ENCODE measurements around the gene MRPL28. TPM values are rescaled to one million over a fixed set of nuclear protein-coding genes. Genes with fewer than 3 reads are reported as not detected.

Gene MRPL28
- total and polyA plus RNA-seq, 2 donors (not counting 1 experiment from before 2014, with no cell fraction given) = 65.2 to 86.5 TPM

- no peak for DNase-seq (ENCODE audit: low read depth in 2 of 2)
- H2AFZ ChIP-seq (ENCODE audit: low read length) = no peak overlapping the region
- no peaks in the 10 kb centered on the region for H3K9me3 ChIP-seq (ENCODE audit: control insufficient read depth, insufficient read depth, low read depth, low read length)
- H3K27me3 ChIP-seq (ENCODE audit: control insufficient read depth, insufficient read depth, low read length) = no peaks in the 10 kb centered on the region
- H3K79me2 ChIP-seq (ENCODE audit: control insufficient read depth, insufficient read depth, low read length) = peaks cover 9% of the 10 kb centered on the region
- no peak overlapping the region for H3K27ac ChIP-seq (ENCODE audit: insufficient read depth, low read length)
- no peaks in the 10 kb centered on the region for H4K20me1 ChIP-seq (ENCODE audit: control insufficient read depth, extremely low read depth, insufficient read depth, low read length)
- H3K9ac ChIP-seq (ENCODE audit: insufficient read depth, low read length) = no peak overlapping the region
- TF ChIP-seq EZH2 (IDR thresholded peaks at IDR 0.05; ENCODE audit: low read length, missing control alignments) = no peak
- TF ChIP-seq, protein P1, sequence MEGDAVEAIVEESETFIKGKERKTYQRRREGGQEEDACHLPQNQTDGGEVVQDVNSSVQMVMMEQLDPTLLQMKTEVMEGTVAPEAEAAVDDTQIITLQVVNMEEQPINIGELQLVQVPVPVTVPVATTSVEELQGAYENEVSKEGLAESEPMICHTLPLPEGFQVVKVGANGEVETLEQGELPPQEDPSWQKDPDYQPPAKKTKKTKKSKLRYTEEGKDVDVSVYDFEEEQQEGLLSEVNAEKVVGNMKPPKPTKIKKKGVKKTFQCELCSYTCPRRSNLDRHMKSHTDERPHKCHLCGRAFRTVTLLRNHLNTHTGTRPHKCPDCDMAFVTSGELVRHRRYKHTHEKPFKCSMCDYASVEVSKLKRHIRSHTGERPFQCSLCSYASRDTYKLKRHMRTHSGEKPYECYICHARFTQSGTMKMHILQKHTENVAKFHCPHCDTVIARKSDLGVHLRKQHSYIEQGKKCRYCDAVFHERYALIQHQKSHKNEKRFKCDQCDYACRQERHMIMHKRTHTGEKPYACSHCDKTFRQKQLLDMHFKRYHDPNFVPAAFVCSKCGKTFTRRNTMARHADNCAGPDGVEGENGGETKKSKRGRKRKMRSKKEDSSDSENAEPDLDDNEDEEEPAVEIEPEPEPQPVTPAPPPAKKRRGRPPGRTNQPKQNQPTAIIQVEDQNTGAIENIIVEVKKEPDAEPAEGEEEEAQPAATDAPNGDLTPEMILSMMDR (conservative IDR thresholded peaks at IDR 0.05 in 1 of 2, IDR thresholded peaks at IDR 0.05 in 1 of 2; ENCODE audit: low read depth in 1 of 2, low read length in 2 of 2) = no peak
- H3K36me3 ChIP-seq (ENCODE audit: control insufficient read depth, insufficient read depth, low read length) = peaks cover 2% of the 10 kb centered on the region
- H3K4me1 ChIP-seq (ENCODE audit: control insufficient read depth, extremely low read depth, insufficient read depth, low read length) = no peaks in the 10 kb centered on the region
- no peak overlapping the region for H3K4me3 ChIP-seq (replicated peaks in 1 of 4; ENCODE audit: control extremely low read depth in 1 of 4, insufficient read depth in 1 of 4, low read depth in 3 of 4, low read length in 4 of 4)
- H3K4me2 ChIP-seq (ENCODE audit: extremely low read depth, insufficient read depth, low read length) = no peak overlapping the region
Observed at GRCh38 chr16:354971-355461, 15.3 kb downstream of the MRPL28 start.

DNA sequence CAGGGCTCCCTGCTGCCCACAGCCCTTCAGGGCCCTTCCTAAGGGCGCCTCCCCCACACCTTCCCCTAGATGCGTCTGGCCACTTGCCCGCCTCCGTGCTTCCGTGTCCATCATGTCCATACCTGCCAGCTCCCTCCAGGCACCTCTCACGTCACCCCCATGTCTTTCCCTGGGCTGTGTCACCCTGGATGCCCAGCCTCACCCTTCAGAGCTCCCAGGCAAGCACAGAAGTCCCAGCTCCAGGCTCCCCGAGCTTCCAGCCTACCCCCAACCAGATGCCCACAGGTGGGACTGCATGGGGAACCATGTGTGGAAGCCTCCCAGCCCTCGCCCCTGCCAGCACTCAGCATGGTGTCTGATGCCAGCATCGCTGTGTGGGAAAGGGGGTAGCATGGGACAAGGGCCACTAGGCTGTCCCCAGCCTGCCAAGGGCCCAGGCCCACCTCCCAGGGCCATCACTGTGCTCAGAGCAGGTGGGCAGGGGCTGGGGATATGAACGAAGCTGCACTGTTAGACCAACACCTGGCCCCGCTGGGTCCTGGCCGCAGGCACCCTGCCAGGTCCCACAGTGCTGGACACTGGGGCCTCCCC lies 16.0 kb downstream of the MRPL28 start:
- no peaks in the 10 kb centered on the region for H3K9me3 ChIP-seq (ENCODE audit: control insufficient read depth, insufficient read depth, low read depth, low read length)
- no peak for TF ChIP-seq EZH2 (IDR thresholded peaks at IDR 0.05; ENCODE audit: low read length, missing control alignments)
- TF ChIP-seq, protein P1 (conservative IDR thresholded peaks at IDR 0.05 in 1 of 2, IDR thresholded peaks at IDR 0.05 in 1 of 2; ENCODE audit: low read depth in 1 of 2, low read length in 2 of 2) = no peak
- H3K4me3 ChIP-seq (replicated peaks in 1 of 4; ENCODE audit: control extremely low read depth in 1 of 4, insufficient read depth in 1 of 4, low read depth in 3 of 4, low read length in 4 of 4) = no peak overlapping the region
- no peaks in the 10 kb centered on the region for H3K27me3 ChIP-seq (ENCODE audit: control insufficient read depth, insufficient read depth, low read length)
- peaks cover under 1% of the 10 kb centered on the region for H3K4me1 ChIP-seq (ENCODE audit: control insufficient read depth, extremely low read depth, insufficient read depth, low read length)
- no peak for DNase-seq (ENCODE audit: low read depth in 2 of 2)
- H4K20me1 ChIP-seq (ENCODE audit: control insufficient read depth, extremely low read depth, insufficient read depth, low read length) = no peaks in the 10 kb centered on the region
- peaks cover 13% of the 10 kb centered on the region for H3K79me2 ChIP-seq (ENCODE audit: control insufficient read depth, insufficient read depth, low read length)
- no peak overlapping the region for H3K4me2 ChIP-seq (ENCODE audit: extremely low read depth, insufficient read depth, low read length)
- no peak overlapping the region for H2AFZ ChIP-seq (ENCODE audit: low read length)
- H3K27ac ChIP-seq (ENCODE audit: insufficient read depth, low read length) = no peak overlapping the region
- peaks cover 2% of the 10 kb centered on the region for H3K36me3 ChIP-seq (ENCODE audit: control insufficient read depth, insufficient read depth, low read length)
- H3K9ac ChIP-seq (ENCODE audit: insufficient read depth, low read length) = no peak overlapping the region

DNA sequence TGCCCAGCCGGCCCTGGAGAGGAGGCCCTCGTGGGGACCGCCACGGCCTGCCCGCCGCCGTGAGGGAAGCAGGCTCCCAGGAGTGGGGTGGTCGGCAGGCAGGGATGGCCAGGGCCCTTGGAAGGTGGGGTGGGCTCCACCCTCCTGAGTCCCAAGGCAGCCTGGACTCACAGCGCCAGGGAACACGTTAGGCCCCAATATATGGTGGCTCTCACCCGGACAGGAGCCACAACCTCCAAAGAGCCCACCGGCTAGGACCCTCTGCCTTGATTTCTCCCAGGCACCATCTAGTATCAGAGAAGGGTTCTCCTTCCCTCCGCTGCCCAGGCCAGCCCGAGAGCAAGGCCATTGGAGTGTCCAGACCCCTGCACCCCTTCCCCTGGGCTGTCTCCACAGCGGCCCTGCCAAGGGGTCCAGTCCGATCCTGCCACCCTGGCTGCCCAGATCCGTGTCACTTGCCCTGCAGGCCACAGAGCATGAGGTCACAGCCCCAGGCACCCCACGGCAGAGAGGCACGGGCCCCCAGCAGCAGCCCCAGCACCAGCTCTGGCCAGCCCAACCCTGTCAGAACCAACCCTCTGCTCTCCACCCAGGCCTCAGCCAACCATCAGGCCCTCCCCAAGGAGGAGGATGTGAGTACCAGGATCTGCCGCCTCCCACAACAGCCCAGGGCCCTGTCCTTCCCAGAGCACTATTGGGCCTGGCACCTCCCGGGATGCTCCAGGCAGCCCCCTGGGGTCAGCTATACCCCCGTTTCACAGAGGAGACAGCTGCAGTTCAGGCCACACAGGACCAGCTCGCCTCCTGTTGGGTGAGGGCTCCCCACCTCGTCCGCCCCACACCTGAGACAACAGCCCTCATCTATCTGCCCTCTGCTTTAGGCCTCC lies 16.7 kb downstream of the MRPL28 start:
- Histone ChIP-seq H3K9me3 (ENCODE audit: control insufficient read depth, insufficient read depth, low read depth, low read length) (no peaks in the 10 kb centered on the region), H3K9ac (ENCODE audit: insufficient read depth, low read length) (peak overlapping the region; percentile 16), H3K4me3 (replicated peaks in 1 of 4; ENCODE audit: control extremely low read depth in 1 of 4, insufficient read depth in 1 of 4, low read depth in 3 of 4, low read length in 4 of 4) (peak overlapping the region in 2 of 4 experiments; percentile 17 to 42), H3K36me3 (ENCODE audit: control insufficient read depth, insufficient read depth, low read length) (peaks cover 2% of the 10 kb centered on the region), H3K79me2 (ENCODE audit: control insufficient read depth, insufficient read depth, low read length) (peaks cover 16% of the 10 kb centered on the region), H2AFZ (ENCODE audit: low read length) (peak overlapping the region; percentile 33), H3K27me3 (ENCODE audit: control insufficient read depth, insufficient read depth, low read length) (no peaks in the 10 kb centered on the region), H3K4me2 (ENCODE audit: extremely low read depth, insufficient read depth, low read length) (peak overlapping the region; percentile 68), H3K27ac (ENCODE audit: insufficient read depth, low read length) (no peak overlapping the region), H4K20me1 (ENCODE audit: control insufficient read depth, extremely low read depth, insufficient read depth, low read length) (no peaks in the 10 kb centered on the region), H3K4me1 (ENCODE audit: control insufficient read depth, extremely low read depth, insufficient read depth, low read length) (peaks cover 4% of the 10 kb centered on the region)
- no peak for DNase-seq (ENCODE audit: low read depth in 2 of 2)
- TF ChIP-seq, protein P1 (conservative IDR thresholded peaks at IDR 0.05 in 1 of 2, IDR thresholded peaks at IDR 0.05 in 1 of 2; ENCODE audit: low read depth in 1 of 2, low read length in 2 of 2) = no peak
- TF ChIP-seq EZH2 (IDR thresholded peaks at IDR 0.05; ENCODE audit: low read length, missing control alignments) = no peak

Measured in fibroblast of lung (primary cell).